ENCODE measurements around the gene SLC25A39. TPM values are rescaled to one million over a fixed set of nuclear protein-coding genes. Genes with fewer than 3 reads are reported as not detected.

SLC25A39 gene
- polyA plus RNA-seq, 1 of the 3 experiments (the other 2 are of a cell fraction) = 131 TPM

DNA sequence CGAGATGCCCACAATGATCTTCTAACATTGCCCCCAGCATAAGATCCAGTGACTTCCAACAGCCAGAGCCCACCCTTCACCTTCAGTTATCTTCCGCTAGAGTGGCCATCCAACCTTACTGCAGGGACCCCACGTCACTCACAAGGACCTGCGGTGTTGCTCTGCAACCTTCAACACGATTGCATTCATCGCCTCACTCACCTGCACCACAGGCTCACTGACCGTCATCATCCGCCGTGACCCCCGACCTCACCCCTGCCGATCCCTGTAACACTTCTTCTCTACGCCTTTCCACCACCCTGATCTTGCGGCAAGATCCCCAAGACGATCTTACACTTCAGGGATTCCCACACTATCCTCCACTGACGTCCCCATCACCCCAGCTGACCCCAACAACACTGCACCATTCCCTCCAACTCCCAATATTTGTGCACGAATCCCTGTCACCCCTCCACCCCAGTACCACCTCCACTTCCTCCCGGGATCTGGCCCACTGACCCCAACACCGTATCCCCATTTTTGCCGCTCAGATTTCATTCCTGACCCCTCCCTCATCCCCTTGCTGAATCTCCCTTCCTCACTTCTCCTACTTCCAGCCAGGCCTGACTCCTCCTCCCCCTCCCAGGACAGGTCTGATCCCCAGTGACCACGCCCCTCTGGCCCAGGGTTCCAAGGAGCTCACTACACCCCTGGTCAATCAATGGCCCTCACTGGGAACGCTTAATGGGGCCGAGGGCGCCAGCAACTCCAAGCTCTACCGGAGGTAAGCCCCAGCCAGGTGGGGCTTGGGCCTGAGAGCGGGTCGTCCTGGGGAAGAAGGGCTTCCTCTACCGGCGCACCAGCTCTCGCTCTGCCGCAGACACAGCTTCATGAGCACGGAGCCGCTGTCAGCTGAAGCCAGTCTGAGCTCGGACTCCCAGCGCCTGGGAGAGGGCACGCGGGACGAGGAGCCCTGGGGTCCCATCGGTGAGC, 8.6 kb downstream of the SLC25A39 start (continued):
- TF ChIP-seq, protein P1, sequence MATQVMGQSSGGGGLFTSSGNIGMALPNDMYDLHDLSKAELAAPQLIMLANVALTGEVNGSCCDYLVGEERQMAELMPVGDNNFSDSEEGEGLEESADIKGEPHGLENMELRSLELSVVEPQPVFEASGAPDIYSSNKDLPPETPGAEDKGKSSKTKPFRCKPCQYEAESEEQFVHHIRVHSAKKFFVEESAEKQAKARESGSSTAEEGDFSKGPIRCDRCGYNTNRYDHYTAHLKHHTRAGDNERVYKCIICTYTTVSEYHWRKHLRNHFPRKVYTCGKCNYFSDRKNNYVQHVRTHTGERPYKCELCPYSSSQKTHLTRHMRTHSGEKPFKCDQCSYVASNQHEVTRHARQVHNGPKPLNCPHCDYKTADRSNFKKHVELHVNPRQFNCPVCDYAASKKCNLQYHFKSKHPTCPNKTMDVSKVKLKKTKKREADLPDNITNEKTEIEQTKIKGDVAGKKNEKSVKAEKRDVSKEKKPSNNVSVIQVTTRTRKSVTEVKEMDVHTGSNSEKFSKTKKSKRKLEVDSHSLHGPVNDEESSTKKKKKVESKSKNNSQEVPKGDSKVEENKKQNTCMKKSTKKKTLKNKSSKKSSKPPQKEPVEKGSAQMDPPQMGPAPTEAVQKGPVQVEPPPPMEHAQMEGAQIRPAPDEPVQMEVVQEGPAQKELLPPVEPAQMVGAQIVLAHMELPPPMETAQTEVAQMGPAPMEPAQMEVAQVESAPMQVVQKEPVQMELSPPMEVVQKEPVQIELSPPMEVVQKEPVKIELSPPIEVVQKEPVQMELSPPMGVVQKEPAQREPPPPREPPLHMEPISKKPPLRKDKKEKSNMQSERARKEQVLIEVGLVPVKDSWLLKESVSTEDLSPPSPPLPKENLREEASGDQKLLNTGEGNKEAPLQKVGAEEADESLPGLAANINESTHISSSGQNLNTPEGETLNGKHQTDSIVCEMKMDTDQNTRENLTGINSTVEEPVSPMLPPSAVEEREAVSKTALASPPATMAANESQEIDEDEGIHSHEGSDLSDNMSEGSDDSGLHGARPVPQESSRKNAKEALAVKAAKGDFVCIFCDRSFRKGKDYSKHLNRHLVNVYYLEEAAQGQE (IDR thresholded peaks at IDR 0.05; ENCODE audit: low read depth, low read length) = no peak
- no peak for TF ChIP-seq RAD21 (IDR thresholded peaks at IDR 0.05; ENCODE audit: low read length)
- TF ChIP-seq YY1 (IDR thresholded peaks at IDR 0.05; ENCODE audit: low read depth) = no peak
- TF ChIP-seq, protein P2, sequence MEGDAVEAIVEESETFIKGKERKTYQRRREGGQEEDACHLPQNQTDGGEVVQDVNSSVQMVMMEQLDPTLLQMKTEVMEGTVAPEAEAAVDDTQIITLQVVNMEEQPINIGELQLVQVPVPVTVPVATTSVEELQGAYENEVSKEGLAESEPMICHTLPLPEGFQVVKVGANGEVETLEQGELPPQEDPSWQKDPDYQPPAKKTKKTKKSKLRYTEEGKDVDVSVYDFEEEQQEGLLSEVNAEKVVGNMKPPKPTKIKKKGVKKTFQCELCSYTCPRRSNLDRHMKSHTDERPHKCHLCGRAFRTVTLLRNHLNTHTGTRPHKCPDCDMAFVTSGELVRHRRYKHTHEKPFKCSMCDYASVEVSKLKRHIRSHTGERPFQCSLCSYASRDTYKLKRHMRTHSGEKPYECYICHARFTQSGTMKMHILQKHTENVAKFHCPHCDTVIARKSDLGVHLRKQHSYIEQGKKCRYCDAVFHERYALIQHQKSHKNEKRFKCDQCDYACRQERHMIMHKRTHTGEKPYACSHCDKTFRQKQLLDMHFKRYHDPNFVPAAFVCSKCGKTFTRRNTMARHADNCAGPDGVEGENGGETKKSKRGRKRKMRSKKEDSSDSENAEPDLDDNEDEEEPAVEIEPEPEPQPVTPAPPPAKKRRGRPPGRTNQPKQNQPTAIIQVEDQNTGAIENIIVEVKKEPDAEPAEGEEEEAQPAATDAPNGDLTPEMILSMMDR (IDR thresholded peaks at IDR 0.05) = no peak
- no peak for TF ChIP-seq ELF1 (IDR thresholded peaks at IDR 0.05)
- TF ChIP-seq SIN3A (IDR thresholded peaks at IDR 0.05; ENCODE audit: borderline replicate concordance, low read depth, low read length) = no peak
- no peak for TF ChIP-seq SMC3 (IDR thresholded peaks at IDR 0.05; ENCODE audit: low read depth, low read length)

DNA sequence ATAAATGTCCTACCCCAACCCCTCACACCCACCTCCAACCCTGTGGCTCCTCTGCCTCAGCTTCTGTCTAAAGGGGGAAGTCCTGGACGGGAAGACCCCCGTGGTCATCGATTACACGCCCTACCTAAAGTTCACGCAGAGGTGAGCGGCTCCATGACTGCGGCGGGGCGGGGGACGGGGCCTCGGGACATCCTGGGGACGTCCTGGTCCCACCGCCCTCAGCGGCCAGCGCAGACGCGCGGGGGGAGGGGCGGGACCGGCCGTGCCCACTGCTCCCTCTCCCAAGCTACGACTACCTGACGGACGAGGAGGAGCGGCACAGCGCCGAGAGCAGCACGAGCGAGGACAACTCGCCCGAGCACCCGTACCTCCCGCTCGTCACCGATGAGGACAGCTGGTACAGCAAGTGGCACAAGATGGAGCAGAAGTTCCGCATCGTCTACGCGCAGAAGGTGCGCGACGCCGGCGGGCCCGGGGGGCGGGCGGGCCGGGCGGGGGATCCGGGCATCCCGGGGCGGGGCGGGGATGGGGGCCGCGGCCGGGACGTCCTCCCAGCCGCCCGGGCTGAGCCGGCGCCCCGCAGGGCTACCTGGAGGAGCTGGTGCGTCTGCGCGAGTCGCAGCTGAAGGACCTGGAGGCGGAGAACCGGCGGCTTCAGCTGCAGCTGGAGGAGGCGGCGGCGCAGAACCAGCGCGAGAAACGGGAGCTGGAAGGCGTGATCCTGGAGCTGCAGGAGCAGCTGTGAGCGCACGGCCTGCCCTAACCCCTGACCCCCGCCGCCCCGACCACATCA, 9.6 kb downstream of the SLC25A39 start:
- Histone ChIP-seq H3K9ac (no peak overlapping the region), H3K9me2 (no peaks in the 10 kb centered on the region), H3K27ac (ENCODE audit: low read depth in 2 of 2, low read length in 1 of 2) (no peak overlapping the region), H3K4me3 (ENCODE audit: low read depth in 2 of 2, low read length in 1 of 2) (no peak overlapping the region), H3K79me2 (ENCODE audit: insufficient read depth) (no peaks in the 10 kb centered on the region), H3K4me1 (ENCODE audit: control insufficient read depth in 1 of 2, insufficient read depth in 2 of 2, low read depth in 1 of 2, low read length in 1 of 2) (peaks cover 0 to 15% of the 10 kb centered on the region in 2 experiments; a peak in 1 of 4 replicates), H3K27me3 (ENCODE audit: insufficient read depth) (no peaks in the 10 kb centered on the region), H3F3A (replicated peaks; ENCODE audit: insufficient read depth) (no peaks in the 10 kb centered on the region), H3K4me2 (no peak overlapping the region), H2AFZ (ENCODE audit: low read depth) (no peak overlapping the region), H3K36me3 (replicated peaks in 1 of 2; ENCODE audit: control insufficient read depth in 1 of 2, insufficient read depth in 2 of 2, low read length in 1 of 2) (peaks cover 0 to 9% of the 10 kb centered on the region in 2 experiments), H4K20me1 (ENCODE audit: insufficient read depth) (no peaks in the 10 kb centered on the region), H3K9me3 (no peaks in the 10 kb centered on the region)
- TF ChIP-seq TAF1 (IDR thresholded peaks at IDR 0.05; ENCODE audit: borderline replicate concordance, low read depth, low read length) (no peak), GATA2 (CRISPR knock-in tag; IDR thresholded peaks at IDR 0.05) (no peak), NFIC (IDR thresholded peaks at IDR 0.05; ENCODE audit: borderline replicate concordance) (no peak)
- TF ChIP-seq, protein P3, sequence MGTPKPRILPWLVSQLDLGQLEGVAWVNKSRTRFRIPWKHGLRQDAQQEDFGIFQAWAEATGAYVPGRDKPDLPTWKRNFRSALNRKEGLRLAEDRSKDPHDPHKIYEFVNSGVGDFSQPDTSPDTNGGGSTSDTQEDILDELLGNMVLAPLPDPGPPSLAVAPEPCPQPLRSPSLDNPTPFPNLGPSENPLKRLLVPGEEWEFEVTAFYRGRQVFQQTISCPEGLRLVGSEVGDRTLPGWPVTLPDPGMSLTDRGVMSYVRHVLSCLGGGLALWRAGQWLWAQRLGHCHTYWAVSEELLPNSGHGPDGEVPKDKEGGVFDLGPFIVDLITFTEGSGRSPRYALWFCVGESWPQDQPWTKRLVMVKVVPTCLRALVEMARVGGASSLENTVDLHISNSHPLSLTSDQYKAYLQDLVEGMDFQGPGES (IDR thresholded peaks at IDR 0.05; ENCODE audit: low read depth, low read length) = no peak
- POLR2A ChIA-PET = no interaction called here
- CTCF ChIA-PET = no interaction called here
- WGBS (ENCODE audit: low lambda C conversion rate) = 88% methylated on average over 80 of the region's 81 CpGs
- peak; percentile 25 for DNase-seq

All from SK-N-SH (cell line).